Left kidney (tissue), 2 donors: Measurements from ENCODE around the gene NDUFA5. TPM values are rescaled to one million over a fixed set of nuclear protein-coding genes. Genes with fewer than 3 reads are reported as not detected.
"Not testable (repeated sequence)": the region's sequence is repeated elsewhere in the genome, so short reads cannot be mapped to it uniquely, and the experiment has no call there.

Source experiments
- DNase-seq: peaks from one replicate; pipeline ENCODE4 v3.0.0-alpha.2; 2013
- polyA plus RNA-seq: library from polyadenylated mRNA; unstranded; fragments of 120-200 nt; gene quantifications from one replicate; pipeline ENCODE4 v1.2.1, GENCODE V29; 2013; ENCODE audit not compliant: insufficient read length

NDUFA5 gene
- polyA plus RNA-seq, 1 donor = 228 TPM

- no peak for DNase-seq
Observed at GRCh38 chr7:123569352-123570010, 11.9 kb upstream of the NDUFA5 start.

DNA sequence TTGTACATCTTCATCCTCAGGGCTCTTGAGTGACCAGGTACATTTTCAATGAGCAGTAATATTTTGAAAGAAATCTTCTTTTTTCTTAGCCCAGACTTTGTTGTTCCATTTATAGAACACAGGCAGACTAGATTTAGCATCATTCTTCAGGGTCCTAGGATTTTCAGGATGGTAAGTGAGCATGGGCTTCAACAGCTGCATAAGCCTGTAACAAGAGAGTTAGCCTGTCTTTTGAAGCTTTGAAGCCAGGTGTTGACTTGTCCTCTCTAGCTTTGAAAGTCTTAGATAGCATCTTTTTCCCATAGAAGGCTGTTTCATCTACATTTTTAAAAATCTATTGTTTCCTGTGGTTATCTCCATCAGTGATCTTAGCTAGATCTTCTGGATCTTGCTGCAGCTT, 4.5 kb upstream of the NDUFA5 start:
- no peak for DNase-seq

- DNase-seq = no peak
Observed at GRCh38 chr7:123558289-123558874, 764 bp upstream of the NDUFA5 start.

GRCh38 chr7:123557016-123557397, 611 bp downstream of the NDUFA5 start:
- no peak for DNase-seq

- no peak for DNase-seq
Observed at GRCh38 chr7:123555484-123555883, 2.1 kb downstream of the NDUFA5 start.

- DNase-seq = no peak
Observed at GRCh38 chr7:123553159-123553558, 4.5 kb downstream of the NDUFA5 start.

- DNase-seq = no peak
Observed at GRCh38 chr7:123552641-123553040, 5.0 kb downstream of the NDUFA5 start.

DNA sequence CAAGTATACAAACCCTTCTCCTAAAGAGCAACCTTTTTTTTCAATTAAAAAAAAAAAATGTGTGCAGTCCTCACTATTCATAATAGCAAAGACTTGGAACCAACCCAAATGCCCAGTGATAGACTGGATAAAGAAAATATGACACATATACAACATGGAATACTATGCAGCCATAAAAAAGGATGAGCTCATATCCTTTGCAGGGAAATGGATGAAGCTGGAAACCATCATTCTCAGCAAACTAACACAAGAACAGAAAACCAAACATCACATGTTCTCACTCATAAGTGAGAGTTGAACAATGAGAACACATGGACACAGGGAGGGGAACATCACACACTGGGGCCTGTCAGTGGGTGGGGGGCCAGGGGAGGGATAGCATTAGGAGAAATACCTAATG, 5.5 kb downstream of the NDUFA5 start:
- DNase-seq = not testable (repeated sequence)

DNA sequence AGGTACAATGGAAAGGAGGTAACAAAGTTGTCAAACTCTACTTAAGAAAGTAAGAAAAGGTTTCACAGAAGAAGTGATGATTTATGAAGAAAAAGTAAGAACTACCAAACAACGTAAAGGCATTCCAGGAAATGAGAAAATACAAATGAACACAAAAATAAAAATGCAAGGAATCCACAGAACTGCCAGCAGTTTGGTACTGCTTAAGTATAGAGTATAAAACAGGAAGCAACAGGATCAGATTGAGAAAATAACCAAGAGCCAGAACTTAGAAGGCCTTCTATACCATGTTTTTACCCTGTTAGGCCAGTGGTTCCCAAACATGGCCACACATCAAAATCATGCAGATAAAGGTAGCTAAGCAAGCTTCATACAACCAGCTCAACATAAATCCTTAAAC, 9.2 kb downstream of the NDUFA5 start:
- no peak for DNase-seq

GRCh38 chr7:123539871-123540270, 17.7 kb downstream of the NDUFA5 start:
- no peak for DNase-seq

GRCh38 chr7:123538897-123539296, 18.7 kb downstream of the NDUFA5 start:
- DNase-seq = no peak

- no peak for DNase-seq
Observed at GRCh38 chr7:123538189-123538714, 19.4 kb downstream of the NDUFA5 start.

DNA sequence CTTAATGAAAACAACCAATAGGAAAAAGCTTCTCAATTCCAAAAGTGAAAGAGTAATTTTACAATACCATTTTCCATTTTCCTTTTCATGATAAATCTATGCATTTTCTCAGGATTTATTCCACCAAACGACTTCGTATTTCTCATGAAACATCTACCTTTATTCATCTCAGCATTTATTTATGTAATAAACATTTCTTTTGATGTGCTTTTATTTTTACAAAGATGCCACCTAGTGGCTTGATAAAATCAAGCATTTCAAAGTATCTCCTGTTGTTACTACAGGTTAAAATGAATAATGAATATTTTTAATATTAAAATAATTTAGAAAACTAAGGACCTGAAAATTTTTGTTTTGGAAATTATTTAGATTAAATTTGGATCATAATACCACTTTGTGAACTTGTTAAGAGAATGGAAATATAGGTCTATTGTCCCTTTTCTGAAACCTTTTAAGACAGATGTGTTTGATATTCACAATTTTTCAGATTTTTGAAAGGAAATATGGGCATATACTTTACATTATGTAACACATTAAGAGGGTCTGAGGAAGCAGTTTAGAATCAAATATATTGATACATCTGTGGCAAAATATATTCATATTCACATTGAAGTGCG, 20.5 kb downstream of the NDUFA5 start:
- no peak for DNase-seq

GRCh38 chr7:123535517-123535916, 22.1 kb downstream of the NDUFA5 start:
- no peak for DNase-seq

DNA sequence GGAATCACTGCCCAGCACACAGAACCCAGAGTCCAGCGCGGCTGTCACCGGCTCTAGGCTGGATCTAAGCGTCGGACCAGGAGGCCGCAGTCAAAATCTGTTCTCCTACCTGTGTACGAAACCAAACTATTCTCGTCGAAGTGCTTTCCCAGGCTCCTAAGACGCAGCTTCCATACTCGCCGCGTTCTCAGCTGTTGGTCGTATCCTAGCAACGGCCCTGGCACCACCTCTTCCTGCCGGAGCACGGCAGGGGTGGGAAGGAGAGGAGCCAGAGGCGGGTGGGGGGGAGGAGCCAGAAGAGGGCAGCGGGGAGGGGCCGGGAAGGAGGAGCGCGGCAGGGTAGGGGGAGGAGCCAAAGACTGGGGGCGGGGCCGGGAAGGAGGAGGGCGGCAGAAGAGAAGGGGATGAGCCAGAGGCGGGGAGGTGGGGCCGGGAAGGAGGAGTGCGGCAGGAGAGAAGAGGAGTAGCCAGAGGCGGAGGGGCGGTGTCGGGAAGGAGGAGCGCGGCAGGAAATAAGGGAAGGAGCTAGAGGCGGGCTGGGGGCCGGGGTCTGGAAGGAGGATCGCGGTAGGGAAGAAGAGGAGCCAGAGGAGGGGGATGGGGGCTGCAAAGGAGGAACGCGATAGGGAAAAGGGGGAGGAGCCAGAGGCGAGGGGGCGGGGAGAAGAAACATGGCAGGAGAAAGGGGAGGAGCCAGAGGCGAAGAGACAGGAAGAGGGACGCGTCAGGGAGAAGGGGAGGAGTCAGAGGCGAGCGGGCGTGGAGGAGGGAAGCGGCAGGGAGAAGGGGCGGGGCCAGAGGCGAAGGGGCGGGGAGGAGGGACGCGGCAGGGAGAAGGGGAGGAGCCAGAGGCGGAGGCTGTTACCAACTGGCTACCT, 23.0 kb downstream of the NDUFA5 start, which contains the start of gene IQUB:
TSS of gene IQUB (minus strand) at position 213 of the 878 bp plus-strand sequence. CDS start 22,255 bp downstream, outside the sequence.
- DNase-seq = peak; percentile 95

DNA sequence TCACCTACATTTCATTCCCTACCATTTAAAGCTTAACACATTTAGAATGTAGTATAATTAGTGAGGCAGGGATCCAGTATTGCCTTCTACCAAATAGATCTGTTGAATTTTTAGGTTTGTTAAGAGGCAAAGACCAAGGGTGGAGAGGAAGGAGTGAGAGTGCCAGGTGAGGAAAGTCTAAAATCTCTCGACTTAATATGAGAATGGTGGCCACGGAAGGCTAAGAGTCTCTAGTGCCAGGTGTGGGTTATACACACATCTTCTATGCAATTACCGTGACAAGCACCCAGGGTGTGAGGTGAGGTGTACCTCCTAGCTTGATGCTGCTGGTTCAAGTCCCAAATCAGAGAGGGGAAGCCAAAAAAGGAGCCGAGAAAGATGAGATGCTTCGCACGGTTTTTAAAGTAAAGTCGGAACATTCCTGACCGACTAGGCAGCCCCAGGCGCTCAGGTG, 23.7 kb downstream of the NDUFA5 start:
- DNase-seq = no peak

GRCh38 chr7:123533553-123533917, 24.1 kb downstream of the NDUFA5 start:
- DNase-seq = no peak

DNA sequence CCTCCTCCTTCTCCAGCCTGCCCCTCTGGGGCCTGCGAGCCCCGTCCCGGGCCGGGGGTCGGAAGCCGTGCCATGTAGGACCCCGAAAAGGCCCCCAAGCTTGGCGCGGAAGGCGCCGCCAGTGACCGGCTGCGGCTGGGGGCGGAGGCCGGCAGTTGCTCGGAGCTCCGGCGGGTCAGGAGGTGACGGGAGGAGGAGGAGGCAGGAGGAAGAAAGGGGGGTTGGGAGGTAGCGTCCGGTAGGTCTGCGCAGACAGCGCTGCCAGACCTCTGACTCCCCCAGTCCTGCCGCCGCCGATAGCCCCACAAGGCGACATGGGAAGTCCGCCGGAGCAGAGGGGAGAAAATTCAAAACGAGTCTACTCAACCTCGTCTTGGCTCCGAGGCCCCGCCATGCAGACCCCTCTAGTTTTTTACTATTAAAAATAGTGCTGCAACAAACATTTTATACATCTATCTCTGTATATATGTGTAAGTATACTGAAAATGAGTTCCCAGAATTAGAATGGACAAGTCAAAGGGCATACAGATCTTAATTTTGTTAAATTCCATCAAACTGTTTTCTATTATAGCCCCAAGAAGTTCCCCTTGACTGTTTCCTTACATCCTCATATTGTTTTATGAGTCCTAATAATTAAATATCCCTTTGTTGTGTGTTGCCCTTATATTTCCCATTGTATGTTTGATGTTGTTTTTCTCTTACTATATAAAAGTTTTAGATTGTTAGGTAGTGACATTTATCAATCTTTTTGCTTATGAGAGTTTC, 24.6 kb downstream of the NDUFA5 start:
- DNase-seq = not testable (repeated sequence)

GRCh38 chr7:123532343-123532742, 25.3 kb downstream of the NDUFA5 start:
- DNase-seq = not testable (repeated sequence)

GRCh38 chr7:123530035-123530591, 27.5 kb downstream of the NDUFA5 start:
- not testable (repeated sequence) for DNase-seq

- no peak for DNase-seq
Observed at GRCh38 chr7:123528265-123528664, 29.4 kb downstream of the NDUFA5 start.
